Measurements from ENCODE around the gene KAT8.

KAT8 gene

DNA sequence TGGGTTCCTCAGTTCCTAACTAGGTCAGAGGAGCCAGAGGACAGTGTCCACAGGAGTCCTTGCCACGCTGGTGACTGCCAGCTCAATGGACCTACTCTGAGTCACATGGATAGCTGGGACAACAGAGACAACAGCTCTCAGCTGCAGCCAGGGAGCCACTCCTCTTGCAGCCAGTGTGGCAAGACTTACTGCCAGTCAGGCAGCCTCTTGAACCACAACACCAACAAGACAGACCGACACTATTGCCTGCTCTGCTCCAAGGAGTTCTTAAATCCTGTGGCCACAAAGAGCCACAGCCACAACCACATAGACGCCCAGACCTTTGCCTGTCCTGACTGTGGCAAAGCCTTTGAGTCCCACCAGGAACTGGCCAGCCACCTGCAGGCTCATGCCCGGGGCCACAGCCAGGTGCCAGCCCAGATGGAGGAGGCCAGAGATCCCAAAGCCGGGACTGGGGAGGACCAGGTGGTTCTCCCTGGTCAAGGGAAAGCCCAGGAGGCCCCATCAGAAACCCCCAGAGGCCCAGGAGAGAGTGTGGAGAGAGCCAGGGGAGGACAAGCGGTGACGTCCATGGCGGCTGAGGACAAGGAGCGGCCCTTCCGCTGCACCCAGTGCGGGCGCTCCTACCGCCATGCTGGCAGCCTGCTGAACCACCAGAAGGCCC lies 36.6 kb upstream of the KAT8 start:
- TF ChIP-seq, protein P1, sequence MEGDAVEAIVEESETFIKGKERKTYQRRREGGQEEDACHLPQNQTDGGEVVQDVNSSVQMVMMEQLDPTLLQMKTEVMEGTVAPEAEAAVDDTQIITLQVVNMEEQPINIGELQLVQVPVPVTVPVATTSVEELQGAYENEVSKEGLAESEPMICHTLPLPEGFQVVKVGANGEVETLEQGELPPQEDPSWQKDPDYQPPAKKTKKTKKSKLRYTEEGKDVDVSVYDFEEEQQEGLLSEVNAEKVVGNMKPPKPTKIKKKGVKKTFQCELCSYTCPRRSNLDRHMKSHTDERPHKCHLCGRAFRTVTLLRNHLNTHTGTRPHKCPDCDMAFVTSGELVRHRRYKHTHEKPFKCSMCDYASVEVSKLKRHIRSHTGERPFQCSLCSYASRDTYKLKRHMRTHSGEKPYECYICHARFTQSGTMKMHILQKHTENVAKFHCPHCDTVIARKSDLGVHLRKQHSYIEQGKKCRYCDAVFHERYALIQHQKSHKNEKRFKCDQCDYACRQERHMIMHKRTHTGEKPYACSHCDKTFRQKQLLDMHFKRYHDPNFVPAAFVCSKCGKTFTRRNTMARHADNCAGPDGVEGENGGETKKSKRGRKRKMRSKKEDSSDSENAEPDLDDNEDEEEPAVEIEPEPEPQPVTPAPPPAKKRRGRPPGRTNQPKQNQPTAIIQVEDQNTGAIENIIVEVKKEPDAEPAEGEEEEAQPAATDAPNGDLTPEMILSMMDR (IDR thresholded peaks at IDR 0.05; ENCODE audit: low read depth, low read length, missing control alignments) = no peak
- no peak for DNase-seq (ENCODE audit: extremely low read depth, low read depth)
- no peak overlapping the region for H3K4me3 ChIP-seq (replicated peaks; ENCODE audit: low read depth, low read length)

DNA sequence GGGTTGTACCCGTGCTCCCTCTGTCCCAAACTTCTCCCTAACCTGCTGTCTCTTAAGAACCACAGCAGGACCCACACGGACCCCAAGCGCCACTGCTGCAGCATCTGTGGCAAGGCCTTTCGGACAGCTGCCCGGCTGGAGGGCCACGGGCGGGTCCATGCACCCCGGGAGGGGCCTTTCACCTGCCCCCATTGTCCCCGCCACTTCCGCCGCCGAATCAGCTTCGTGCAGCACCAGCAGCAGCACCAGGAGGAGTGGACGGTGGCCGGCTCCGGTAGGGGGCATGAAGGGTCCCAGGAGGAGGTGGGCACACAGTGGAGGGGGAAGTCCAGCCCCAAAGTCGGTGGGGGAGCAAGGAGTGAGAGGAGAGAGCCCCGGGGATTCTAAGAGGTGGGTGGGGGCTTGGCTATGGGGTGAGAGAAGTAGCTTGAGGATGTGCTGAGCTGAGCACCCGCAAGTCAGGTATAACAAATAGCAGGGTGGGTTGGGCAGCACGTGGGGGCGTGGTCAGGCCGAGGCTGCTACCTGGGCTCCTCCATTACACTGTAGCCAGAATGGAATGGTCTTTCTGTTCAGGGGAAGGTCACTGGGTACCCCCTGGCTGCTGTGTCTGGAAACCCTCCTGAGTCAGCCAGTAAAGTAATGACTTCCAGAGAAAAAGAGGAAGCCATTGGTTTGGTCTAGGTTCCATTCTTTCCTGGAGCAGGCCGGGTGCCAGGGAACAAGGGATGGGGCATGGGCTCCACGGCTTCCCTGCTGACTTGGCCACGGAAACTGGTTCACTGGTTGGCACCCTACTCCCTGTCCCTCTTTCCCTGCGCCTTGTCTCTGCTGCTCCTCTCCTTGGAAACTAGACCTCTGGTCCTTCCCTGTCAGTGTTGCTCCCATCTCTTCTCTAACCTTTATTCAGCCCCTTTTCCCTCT lies 35.8 kb upstream of the KAT8 start:
- no peak overlapping the region for H3K4me3 ChIP-seq (replicated peaks; ENCODE audit: low read depth, low read length)
- TF ChIP-seq, protein P1 (IDR thresholded peaks at IDR 0.05; ENCODE audit: low read depth, low read length, missing control alignments) = no peak
- no peak for DNase-seq (ENCODE audit: extremely low read depth, low read depth)

DNA sequence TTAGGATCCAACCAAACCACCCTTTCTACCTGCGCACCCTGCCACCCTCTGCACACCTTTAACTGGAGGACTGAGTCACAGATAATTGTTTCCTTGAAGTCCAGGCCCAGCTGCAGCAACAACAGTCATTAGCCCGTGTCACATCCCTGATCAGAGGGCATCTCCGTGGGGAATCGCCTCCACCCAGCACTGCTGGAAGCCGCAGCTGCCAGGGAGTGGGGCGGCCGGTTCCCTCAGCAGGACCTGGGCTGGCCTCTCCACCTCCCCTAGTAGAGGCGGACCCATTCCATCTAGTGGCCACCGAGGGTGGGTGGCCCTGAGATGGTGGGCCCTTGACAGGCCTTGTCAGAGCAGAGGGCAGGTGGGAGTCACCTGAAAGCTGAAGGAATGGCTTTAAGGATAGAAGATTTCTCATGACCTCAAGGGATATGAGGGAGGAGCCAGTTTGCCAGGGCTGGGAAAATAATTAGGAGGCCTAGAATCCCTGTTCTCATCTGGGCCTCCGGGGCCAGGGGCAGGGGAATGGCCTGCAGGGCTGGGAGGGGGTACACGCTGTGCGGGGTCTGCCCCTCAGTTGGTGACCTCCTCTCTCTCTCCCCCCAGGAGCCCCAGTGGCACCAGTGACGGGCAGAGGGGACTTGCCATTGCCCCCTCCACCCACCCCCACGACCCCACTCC lies 35.0 kb upstream of the KAT8 start:
- TF ChIP-seq, protein P1 (IDR thresholded peaks at IDR 0.05; ENCODE audit: low read depth, low read length, missing control alignments) = no peak
- no peak for DNase-seq (ENCODE audit: extremely low read depth, low read depth)
- no peak overlapping the region for H3K4me3 ChIP-seq (replicated peaks; ENCODE audit: low read depth, low read length)

DNA sequence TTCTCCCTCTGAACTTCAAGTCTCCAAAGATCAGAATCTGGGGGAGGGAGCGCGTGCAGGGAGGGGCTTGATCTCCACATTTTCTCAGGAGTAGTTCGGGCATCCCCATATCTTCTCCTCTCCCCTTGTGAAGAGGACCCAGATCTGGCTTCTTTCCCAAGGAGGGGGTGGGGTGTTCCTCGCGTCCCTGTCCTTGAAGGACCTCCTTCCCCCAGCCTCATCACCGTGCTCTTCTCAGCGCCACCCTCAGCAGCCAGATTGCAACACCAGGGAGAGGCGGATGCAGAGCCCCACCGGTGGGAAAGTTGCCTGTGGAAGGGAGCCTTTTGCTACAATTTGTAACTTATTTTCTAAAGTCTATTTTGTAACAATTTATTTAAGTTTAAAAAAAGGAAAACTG lies 34.4 kb upstream of the KAT8 start:
- H3K4me3 ChIP-seq (replicated peaks; ENCODE audit: low read depth, low read length) = no peak overlapping the region
- TF ChIP-seq, protein P1 (IDR thresholded peaks at IDR 0.05; ENCODE audit: low read depth, low read length, missing control alignments) = no peak
- DNase-seq (ENCODE audit: extremely low read depth, low read depth) = no peak

DNA sequence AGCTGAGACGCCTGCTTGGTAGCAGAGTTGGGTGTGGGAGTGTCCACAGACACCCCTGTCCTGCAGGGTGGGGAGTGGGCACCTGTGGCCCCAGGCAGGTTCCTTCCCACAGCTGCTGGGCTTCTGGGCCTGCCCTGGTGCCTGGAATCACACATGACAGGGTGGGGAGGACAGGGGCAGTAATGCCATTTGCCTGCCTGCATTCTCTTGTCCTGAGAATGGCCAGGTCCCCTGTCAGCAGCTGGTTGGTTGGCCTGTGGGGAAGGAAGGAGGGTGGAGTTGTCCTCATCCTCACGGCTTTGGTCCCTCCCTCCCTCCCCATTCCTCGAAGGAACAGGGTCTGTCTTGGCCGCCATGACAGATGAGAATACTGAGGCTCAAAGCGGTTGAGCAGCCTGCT lies 33.9 kb upstream of the KAT8 start:
- DNase-seq (ENCODE audit: extremely low read depth, low read depth) = no peak
- TF ChIP-seq, protein P1 (IDR thresholded peaks at IDR 0.05; ENCODE audit: low read depth, low read length, missing control alignments) = no peak
- H3K4me3 ChIP-seq (replicated peaks; ENCODE audit: low read depth, low read length) = no peak overlapping the region

DNA sequence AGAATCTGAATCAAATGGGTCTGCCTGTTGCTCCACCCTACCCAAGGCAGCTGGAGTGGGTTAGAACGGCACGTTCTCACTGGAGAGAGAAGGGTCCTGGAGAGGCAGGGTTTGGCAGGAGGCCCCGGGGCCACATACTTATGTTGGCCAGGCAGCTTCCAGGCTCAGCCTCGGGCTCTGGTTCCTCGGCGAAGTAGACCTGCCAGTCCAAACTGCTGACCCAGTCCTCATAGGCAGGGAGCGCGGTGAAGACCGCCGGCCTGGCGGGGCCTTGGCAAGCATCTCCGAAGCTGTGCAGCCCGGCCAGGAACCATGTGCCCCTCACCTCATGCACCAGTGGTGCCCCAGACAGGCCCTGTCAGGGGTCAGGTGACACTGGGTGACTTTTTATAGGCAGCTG lies 33.5 kb upstream of the KAT8 start:
- TF ChIP-seq, protein P1 (IDR thresholded peaks at IDR 0.05; ENCODE audit: low read depth, low read length, missing control alignments) = no peak
- H3K4me3 ChIP-seq (replicated peaks; ENCODE audit: low read depth, low read length) = no peak overlapping the region
- no peak for DNase-seq (ENCODE audit: extremely low read depth, low read depth)

Measured in HFF-Myc (cell line).